Stimulated activated CD8-positive, alpha-beta memory T cell treated with anti-CD3 and anti-CD28 coated beads, Interleukin-7, amount 100 ng/mL, for 48 hours (primary cell): ENCODE data around the gene TADA1.

Experiments
- DNase-seq, 2 donors: peaks; one replicate each; pipeline ENCODE4 v3.0.0-alpha.2; 2020; ENCODE audit warnings: low read depth in 1 of 2; ENCODE audit errors: extremely low read depth in 1 of 2

Gene TADA1

DNA sequence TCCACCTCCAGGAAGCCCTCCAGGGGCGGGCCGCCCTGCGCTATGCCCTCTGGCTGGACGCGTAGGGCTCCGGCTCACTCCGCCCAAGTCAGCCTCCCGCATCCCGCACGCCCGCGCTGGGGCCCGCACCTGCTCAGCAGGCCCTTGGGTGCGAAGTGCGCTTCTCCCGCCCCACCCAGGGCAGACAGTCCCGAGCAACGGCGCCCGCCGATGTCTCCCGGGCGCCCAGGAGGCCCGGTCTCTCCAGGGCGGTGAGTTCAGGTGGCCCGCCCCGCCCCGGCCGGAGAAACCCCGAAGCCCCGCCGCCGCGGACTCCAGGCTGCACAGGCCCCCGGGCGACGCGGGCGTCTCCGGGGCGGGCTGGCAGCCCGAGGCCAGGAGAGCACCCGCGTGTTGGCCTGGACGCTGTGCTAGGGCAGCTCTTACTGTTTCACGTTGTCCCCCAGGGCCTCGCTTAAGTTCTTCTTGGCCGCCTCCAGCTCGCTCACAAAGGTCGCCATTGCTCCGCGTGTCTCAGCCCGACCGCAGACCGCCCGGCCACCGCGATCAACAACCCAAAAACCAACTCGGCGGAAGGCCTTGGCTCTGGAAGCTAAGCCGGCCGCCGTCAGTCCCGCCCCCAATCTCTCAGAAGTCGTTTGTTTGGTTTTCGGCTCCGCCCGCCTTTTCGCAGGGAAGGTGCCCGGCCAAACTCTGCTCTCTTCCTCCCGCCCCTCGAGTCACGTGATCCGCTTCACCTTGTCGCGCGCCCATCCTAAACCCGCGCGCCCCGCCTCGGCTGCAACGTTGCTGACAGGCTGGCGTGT is at the start of gene TADA1:
TADA1 (minus strand) TSS at position 531 of the 806 bp plus-strand sequence; CDS start at position 500, 31 bp downstream.
- DNase-seq: peak; percentile 94 to 99

GRCh38 chr1:166924823-166925541 is 48.9 kb upstream of the TADA1 start:
- no peak for DNase-seq

GRCh38 chr1:166920561-166921475 is 44.8 kb upstream of the TADA1 start:
- DNase-seq: no peak

- no peak for DNase-seq
Observed at GRCh38 chr1:166918956-166919316, 42.9 kb upstream of the TADA1 start.

DNA sequence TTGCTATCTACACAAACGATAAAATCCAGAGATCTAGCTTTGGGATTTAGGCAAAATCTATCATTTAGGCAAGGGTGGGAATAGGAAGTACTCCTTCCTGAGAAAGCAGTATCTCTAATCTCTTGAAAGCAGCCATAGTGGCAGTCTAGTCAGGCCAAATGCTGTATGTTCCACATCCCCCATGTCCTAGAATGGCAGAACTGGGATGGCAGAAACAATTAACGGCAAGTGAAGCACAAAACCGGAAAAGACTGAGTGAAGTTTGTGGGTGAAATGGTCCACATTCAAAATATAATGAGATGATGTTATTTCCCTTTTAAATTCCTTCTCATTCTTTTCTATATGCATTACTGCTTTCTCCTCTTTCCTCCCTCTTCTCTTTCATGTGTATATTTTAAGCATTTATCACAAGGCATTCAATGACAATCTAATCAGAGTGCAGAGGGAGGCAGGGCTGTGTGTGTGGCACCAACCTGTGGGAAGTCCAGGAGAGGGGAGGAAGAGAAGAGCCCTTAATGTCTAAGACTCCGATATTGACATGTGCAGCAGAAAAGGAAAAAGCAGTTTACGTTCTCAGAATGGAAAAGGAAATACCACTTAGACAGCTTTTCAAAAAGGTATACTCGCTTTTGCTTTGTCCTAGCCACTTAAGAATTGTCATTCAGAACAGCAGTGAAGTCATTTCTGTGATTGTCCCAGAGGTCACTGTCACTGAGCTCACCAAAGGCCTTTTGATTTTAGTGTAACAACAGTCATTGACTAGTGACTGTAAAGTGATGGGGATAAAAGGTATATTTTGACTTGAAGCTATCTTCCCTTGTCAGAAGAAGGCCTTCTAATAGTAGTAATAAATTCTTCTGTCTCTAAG is 42.3 kb upstream of the TADA1 start:
- DNase-seq: no peak

DNA sequence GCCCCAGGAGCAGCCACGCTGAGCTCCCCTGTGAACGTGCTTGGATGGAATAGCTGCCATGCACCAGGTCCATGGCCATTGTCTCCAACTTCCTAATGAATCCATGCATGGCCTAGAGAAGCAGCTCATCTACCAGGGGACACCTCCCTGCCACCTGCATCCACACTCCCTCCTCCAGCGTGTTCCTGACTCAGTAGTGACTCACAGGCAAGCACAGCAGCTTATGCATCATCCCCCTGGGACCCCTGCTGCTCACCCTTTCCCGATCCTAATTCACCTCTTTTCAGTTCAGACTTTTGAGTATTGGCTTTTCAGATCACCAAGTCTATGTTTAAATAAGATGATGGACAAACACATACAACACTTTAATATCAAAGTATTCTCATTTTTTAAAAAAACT is 39.9 kb upstream of the TADA1 start:
- no peak for DNase-seq

- no peak for DNase-seq
Observed at GRCh38 chr1:166915042-166915441, 39.0 kb upstream of the TADA1 start.

DNA sequence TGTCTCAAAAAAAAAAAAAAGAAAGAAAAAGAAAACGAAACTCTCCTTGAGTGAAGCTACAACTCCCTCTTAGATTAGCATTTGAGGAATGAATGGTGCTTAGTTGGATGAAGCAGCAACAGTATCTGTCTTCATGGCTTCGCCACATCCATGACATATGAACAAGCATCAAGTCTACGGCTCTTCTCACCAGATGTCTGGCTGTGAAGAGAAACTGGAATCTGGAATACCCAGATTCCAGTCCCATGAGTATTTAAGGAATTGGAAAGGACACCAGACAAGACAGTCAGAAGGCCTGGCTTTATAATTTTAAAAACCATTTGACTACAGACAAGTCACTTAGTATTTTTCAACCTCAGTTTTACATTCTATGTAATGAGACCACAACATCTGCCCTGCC is 38.0 kb upstream of the TADA1 start:
- DNase-seq: no peak

GRCh38 chr1:166911624-166912023 is 35.6 kb upstream of the TADA1 start:
- no peak for DNase-seq

GRCh38 chr1:166910396-166910994 is 34.4 kb upstream of the TADA1 start:
- peak; percentile 17 to 63 for DNase-seq

- no peak for DNase-seq
Observed at GRCh38 chr1:166908942-166909341, 32.9 kb upstream of the TADA1 start.

DNA sequence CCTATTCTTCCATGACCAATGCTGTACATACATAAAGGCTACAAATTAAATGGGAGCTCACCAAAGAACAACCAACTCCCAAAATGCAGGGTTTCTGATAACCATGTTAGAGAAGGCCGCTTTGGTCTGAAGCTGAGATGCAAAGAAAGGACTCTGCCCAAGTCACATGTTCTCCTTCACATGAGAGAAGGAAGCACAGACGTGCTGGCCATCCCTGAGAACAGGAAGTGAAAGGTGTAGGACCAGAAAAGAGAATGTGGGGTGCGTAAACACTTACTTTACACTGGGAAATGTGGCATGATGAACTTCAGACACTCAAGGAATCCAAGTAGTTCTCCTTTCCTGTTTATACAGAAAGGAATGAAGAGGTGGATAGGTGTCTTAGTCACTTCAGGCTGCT is 31.7 kb upstream of the TADA1 start:
- DNase-seq: no peak

GRCh38 chr1:166907051-166907450 is 31.0 kb upstream of the TADA1 start:
- no peak for DNase-seq

DNA sequence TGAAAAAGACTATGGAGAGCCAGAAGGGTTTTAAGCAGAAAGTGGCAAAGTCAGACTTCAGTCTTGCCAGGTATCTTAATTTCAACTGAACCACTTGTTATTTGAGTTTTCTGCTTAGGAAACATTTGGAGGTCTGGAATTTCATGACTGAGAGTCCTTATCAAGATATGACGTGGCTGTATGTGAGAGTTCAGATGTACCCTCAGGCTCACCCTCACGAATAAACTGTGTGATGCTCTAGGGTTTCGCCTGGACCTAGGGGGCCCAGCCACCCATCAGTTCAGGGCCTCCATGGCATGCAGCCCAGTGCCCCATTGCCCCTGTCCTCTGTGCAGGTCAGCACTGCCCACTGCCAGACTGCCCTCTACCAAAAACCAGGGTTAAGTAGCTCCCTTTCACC is 30.6 kb upstream of the TADA1 start:
- DNase-seq: no peak

DNA sequence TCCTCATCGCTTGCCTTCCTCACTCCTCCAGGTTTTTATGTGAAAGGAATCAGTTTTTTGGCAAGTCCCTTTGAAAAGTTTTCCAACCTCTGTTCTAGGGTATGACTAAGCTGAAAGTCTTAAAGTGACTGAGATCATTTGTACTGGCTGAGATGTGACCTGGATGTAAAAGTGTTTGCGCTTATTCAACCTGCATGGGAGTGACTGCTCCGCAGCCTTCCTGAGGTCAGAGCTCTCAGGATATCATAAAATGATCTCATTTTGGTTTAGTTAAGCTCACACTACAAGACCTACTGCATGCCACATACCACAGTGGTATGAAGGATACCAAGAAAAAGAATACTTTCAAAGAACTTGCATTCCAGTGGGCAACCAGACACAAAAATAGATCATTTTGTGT is 29.8 kb upstream of the TADA1 start:
- no peak for DNase-seq

DNA sequence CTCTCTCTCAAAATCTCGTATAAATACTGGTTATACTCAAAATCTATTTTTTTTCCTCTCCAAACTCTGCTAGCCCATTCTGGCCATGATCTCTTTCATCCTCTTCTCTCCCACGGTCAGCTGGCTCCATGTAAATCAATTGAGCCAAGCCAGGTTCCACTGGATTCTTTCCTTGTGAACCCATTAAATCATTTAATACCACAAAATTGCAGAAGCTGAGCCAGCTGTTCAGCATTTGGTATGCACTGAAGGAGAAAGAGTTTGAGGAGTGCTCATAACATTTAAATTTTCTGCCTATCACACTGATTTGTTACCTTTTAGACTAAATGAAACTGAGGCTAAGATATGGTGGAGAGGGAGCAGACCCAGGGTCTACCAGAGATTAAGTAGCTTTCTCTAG is 29.1 kb upstream of the TADA1 start:
- no peak for DNase-seq

GRCh38 chr1:166903232-166903631 is 27.2 kb upstream of the TADA1 start:
- DNase-seq: no peak

DNA sequence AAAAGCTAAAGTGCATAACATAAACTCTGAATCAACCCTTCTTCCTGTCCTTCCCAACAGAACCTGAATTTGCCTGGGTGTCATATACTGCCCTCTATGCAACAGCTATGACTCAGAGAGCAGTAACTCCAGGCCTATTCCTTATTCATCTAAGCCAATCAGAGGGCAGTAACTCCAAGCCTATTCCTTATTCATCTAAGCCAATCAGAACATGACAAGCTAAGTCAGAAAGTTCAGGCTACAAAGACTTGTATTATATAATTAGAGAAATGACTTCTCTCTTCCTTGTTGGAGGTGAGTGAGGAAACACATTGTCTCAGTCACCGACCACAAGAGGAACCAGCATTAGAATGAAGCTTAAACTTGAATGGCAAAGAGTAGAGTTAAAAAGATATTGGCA is 26.2 kb upstream of the TADA1 start:
- no peak for DNase-seq

- no peak for DNase-seq
Observed at GRCh38 chr1:166900987-166901386, 24.9 kb upstream of the TADA1 start.

DNA sequence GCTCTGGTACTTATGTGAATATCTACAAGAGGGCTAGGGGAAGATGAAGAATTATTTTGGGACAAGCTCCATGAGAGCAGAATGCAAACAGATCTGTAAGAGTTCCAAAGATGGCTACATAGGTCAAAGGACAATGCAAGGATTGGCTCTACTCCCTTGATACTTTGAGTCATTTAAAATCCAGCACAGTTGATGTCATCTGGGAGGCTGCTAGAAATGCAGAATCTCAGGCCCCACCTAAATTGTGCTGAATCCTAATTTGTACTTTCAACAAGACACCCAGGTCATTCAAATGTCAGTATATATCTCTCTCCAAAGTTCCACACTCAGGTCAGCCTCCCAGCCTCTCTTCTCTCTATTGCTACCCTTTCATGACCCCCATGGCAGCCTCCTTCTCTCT is 23.7 kb upstream of the TADA1 start:
- no peak for DNase-seq
